Large intestine (tissue), 3 donors: Measurements from ENCODE around the gene NEGR1. TPM values are rescaled to one million over a fixed set of nuclear protein-coding genes. Genes with fewer than 3 reads are reported as not detected.

Experiments
- DNase-seq, 2 donors: peaks; one replicate each; pipeline versions ENCODE4 v3.0.0 to v3.0.0-alpha.2; 2013
- H3K27ac ChIP-seq: one replicate; pipeline ENCODE4 v1.5.1; 2013; ENCODE audit warnings: low read length
- H3K27me3 ChIP-seq: 2 replicates; pipeline ENCODE4 v1.6.1; 2013; ENCODE audit warnings: low read length; ENCODE audit not compliant: control insufficient read depth, insufficient read depth
- H3K36me3 ChIP-seq: 2 replicates; pipeline ENCODE4 v1.6.1; 2013; ENCODE audit warnings: low read length; ENCODE audit not compliant: control insufficient read depth, insufficient read depth
- H3K4me1 ChIP-seq: one replicate; pipeline ENCODE4 v1.6.1; 2013; ENCODE audit warnings: low read length; ENCODE audit not compliant: control insufficient read depth, insufficient read depth
- H3K4me3 ChIP-seq: one replicate; pipeline ENCODE4 v1.5.1; 2013; ENCODE audit warnings: low read length
- H3K9me3 ChIP-seq: one replicate; pipeline ENCODE4 v1.6.1; 2013; ENCODE audit warnings: mild to moderate bottlenecking, low read depth, low read length, moderate library complexity; ENCODE audit not compliant: control insufficient read depth
- WGBS: methylation state at CpG from one replicate; pipeline ENCODE4 v1.1.5; 2013; ENCODE audit warnings: low lambda C conversion rate; ENCODE audit not compliant: insufficient coverage; 5-methylcytosine and 5-hydroxymethylcytosine counted together
- polyA plus RNA-seq: library from polyadenylated mRNA; unstranded; fragments of 120-200 nt; gene quantifications from one replicate; pipeline ENCODE4 v1.2.1, GENCODE V29; 2013

NEGR1 gene
- polyA plus RNA-seq, 1 donor, result 9.9 TPM

- Histone ChIP-seq H3K27ac (no peak overlapping the region), H3K4me3 (no peak overlapping the region)
- WGBS, result no CpG with 5 or more reads among the region's 2 CpGs
Observed at GRCh38 chr1:71473331-71473730, 809.0 kb downstream of the NEGR1 start.

GRCh38 chr1:71465093-71465492, 817.2 kb downstream of the NEGR1 start:
- WGBS, result 75% methylated on average over 1 of the region's 2 CpGs
- Histone ChIP-seq H3K4me1 (no peaks in the 10 kb centered on the region), H3K36me3 (no peaks in the 10 kb centered on the region), H3K9me3 (no peaks in the 10 kb centered on the region), H3K27ac (no peak overlapping the region), H3K27me3 (no peaks in the 10 kb centered on the region), H3K4me3 (no peak overlapping the region)
- no peak for DNase-seq

More at GRCh38 chr1:71473331-71473730, 809.0 kb downstream of the NEGR1 start:
- H3K4me1 ChIP-seq, result no peaks in the 10 kb centered on the region
- no peaks in the 10 kb centered on the region for H3K27me3 ChIP-seq
- H3K36me3 ChIP-seq, result no peaks in the 10 kb centered on the region
- no peaks in the 10 kb centered on the region for H3K9me3 ChIP-seq
- DNase-seq, result no peak

- no peaks in the 10 kb centered on the region for H3K9me3 ChIP-seq
- WGBS, result 100% methylated on average over 1 of the region's 1 CpG
- DNase-seq, result no peak
- no peak overlapping the region for H3K27ac ChIP-seq
- H3K4me3 ChIP-seq, result no peak overlapping the region
- no peaks in the 10 kb centered on the region for H3K27me3 ChIP-seq
- no peaks in the 10 kb centered on the region for H3K4me1 ChIP-seq
- no peaks in the 10 kb centered on the region for H3K36me3 ChIP-seq
Observed at GRCh38 chr1:71464016-71464415, 818.3 kb downstream of the NEGR1 start.

- no peak overlapping the region for H3K27ac ChIP-seq
- H3K4me1 ChIP-seq, result no peaks in the 10 kb centered on the region
- no peak for DNase-seq
- no peak overlapping the region for H3K4me3 ChIP-seq
- whole genome bisulfite sequencing, result no CpG with 5 or more reads among the region's 5 CpGs
- no peaks in the 10 kb centered on the region for H3K27me3 ChIP-seq
- no peaks in the 10 kb centered on the region for H3K9me3 ChIP-seq
- no peaks in the 10 kb centered on the region for H3K36me3 ChIP-seq
Observed at GRCh38 chr1:71463144-71463543, 819.2 kb downstream of the NEGR1 start.

- Histone ChIP-seq H3K4me1 (no peaks in the 10 kb centered on the region), H3K4me3 (no peak overlapping the region), H3K36me3 (no peaks in the 10 kb centered on the region), H3K27ac (no peak overlapping the region), H3K27me3 (no peaks in the 10 kb centered on the region), H3K9me3 (no peaks in the 10 kb centered on the region)
- DNase-seq, result no peak
Observed at GRCh38 chr1:71462247-71462646, 820.1 kb downstream of the NEGR1 start.

GRCh38 chr1:71461416-71461815, 820.9 kb downstream of the NEGR1 start:
- 29% methylated on average over 1 of the region's 2 CpGs for WGBS
- Histone ChIP-seq H3K9me3 (no peaks in the 10 kb centered on the region), H3K27me3 (no peaks in the 10 kb centered on the region), H3K4me1 (no peaks in the 10 kb centered on the region), H3K27ac (no peak overlapping the region), H3K4me3 (no peak overlapping the region), H3K36me3 (no peaks in the 10 kb centered on the region)
- DNase-seq, result no peak

- no peaks in the 10 kb centered on the region for H3K36me3 ChIP-seq
- no peaks in the 10 kb centered on the region for H3K9me3 ChIP-seq
- no peaks in the 10 kb centered on the region for H3K4me1 ChIP-seq
- no peak overlapping the region for H3K4me3 ChIP-seq
- no CpG with 5 or more reads among the region's 8 CpGs for WGBS
- no peak overlapping the region for H3K27ac ChIP-seq
- H3K27me3 ChIP-seq, result no peaks in the 10 kb centered on the region
- DNase-seq, result no peak
Observed at GRCh38 chr1:71448444-71448843, 833.9 kb downstream of the NEGR1 start.

- Histone ChIP-seq H3K9me3 (no peaks in the 10 kb centered on the region), H3K4me1 (no peaks in the 10 kb centered on the region), H3K36me3 (no peaks in the 10 kb centered on the region), H3K27ac (no peak overlapping the region), H3K4me3 (no peak overlapping the region), H3K27me3 (no peaks in the 10 kb centered on the region)
- no CpG with 5 or more reads among the region's 2 CpGs for WGBS
- no peak for DNase-seq
Observed at GRCh38 chr1:71438626-71439025, 843.7 kb downstream of the NEGR1 start.

GRCh38 chr1:71435951-71436350, 846.4 kb downstream of the NEGR1 start:
- Histone ChIP-seq H3K27me3 (no peaks in the 10 kb centered on the region), H3K27ac (no peak overlapping the region), H3K4me1 (no peaks in the 10 kb centered on the region), H3K9me3 (no peaks in the 10 kb centered on the region), H3K36me3 (no peaks in the 10 kb centered on the region), H3K4me3 (no peak overlapping the region)
- no peak for DNase-seq

- H3K4me3 ChIP-seq, result no peak overlapping the region
- H3K36me3 ChIP-seq, result no peaks in the 10 kb centered on the region
- no peaks in the 10 kb centered on the region for H3K4me1 ChIP-seq
- no peak for DNase-seq
- H3K27ac ChIP-seq, result no peak overlapping the region
- H3K9me3 ChIP-seq, result no peaks in the 10 kb centered on the region
- H3K27me3 ChIP-seq, result no peaks in the 10 kb centered on the region
- WGBS, result no CpG with 5 or more reads among the region's 1 CpG
Observed at GRCh38 chr1:71434240-71434639, 848.1 kb downstream of the NEGR1 start.

- no CpG with 5 or more reads among the region's 1 CpG for WGBS
- no peak for DNase-seq
- Histone ChIP-seq H3K27ac (no peak overlapping the region), H3K4me3 (no peak overlapping the region), H3K4me1 (no peaks in the 10 kb centered on the region), H3K9me3 (no peaks in the 10 kb centered on the region), H3K36me3 (no peaks in the 10 kb centered on the region), H3K27me3 (no peaks in the 10 kb centered on the region)
Observed at GRCh38 chr1:71428029-71428428, 854.3 kb downstream of the NEGR1 start.
